GM18867 (cell line): ENCODE results near the gene KCNH6.

ENCODE experiments used
- ATAC-seq: cut with Tn5 transposase; IDR thresholded peaks from one replicate; pipeline ENCODE4 v1.9.1; 2021; ENCODE audit warnings: mild to moderate bottlenecking, moderate library complexity; ENCODE audit not compliant: unreplicated experiment

The KCNH6 gene

DNA sequence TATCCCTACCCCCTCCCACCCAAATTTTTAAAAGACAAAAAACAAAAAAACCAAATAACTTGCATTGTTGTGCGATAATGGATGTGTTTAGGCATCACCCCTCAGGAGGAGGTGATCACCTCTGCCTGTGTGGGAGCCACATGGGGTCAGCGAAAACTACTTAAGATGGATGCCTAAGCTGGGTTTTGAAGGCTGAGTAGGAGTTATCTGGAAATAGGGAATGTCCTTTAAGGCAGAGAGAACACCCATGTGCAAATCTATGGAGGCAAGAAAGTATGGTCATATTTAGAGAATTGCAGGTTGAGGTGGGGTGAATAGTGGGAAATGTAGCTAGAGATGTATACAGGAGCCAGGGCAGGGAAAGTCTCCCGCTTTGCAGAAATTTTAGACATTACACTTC lies 72.0 kb downstream of the KCNH6 start:
- ATAC-seq = no peak
